HEK293T (cell line): ENCODE data around the gene SHLD1.

Experiments used
- FOXK2 ChIP-seq: fragments of 450-650 bp; IDR thresholded peaks from 2 replicates; pipeline ENCODE4 v1.6.1; 2016; ENCODE audit warnings: mild to moderate bottlenecking
- FOXM1 ChIP-seq: fragments of 450-650 bp; IDR thresholded peaks from 2 replicates; pipeline ENCODE4 v1.6.1; 2017; ENCODE audit warnings: mild to moderate bottlenecking, borderline replicate concordance
- HDGF ChIP-seq: fragments of 450-650 bp; IDR thresholded peaks from 2 replicates; pipeline ENCODE4 v1.6.1; 2017; ENCODE audit warnings: antibody characterized with exemption, borderline replicate concordance
- LEF1 ChIP-seq: fragments of 450-650 bp; IDR thresholded peaks from 2 replicates; pipeline ENCODE4 v1.6.1; 2017; ENCODE audit warnings: mild to moderate bottlenecking, borderline replicate concordance
- NFRKB ChIP-seq: fragments of 450-650 bp; IDR thresholded peaks from 2 replicates; pipeline ENCODE4 v1.6.1; 2016; ENCODE audit warnings: mild to moderate bottlenecking, moderate library complexity
- SP1 ChIP-seq: fragments of 450-650 bp; IDR thresholded peaks from 2 replicates; pipeline ENCODE4 v1.6.1; 2017
- SUZ12 ChIP-seq: fragments of 450-650 bp; IDR thresholded peaks from 2 replicates; pipeline ENCODE4 v1.6.1; 2016; ENCODE audit warnings: mild to moderate bottlenecking
- TARDBP ChIP-seq: fragments of 450-650 bp; IDR thresholded peaks from 2 replicates; pipeline ENCODE4 v1.6.1; 2016
- ZNF384 ChIP-seq: fragments of 450-650 bp; IDR thresholded peaks from 2 replicates; pipeline ENCODE4 v1.6.1; 2016
- TF ChIP-seq, protein P1 (sequence below): fragments of 450-650 bp; IDR thresholded peaks from 2 replicates; pipeline ENCODE4 v1.6.1; 2016

- no peak for TF ChIP-seq TARDBP
- no peak for TF ChIP-seq SP1
- TF ChIP-seq NFRKB, result no peak
- no peak for TF ChIP-seq SUZ12
- TF ChIP-seq LEF1, result no peak
- TF ChIP-seq, protein P1, sequence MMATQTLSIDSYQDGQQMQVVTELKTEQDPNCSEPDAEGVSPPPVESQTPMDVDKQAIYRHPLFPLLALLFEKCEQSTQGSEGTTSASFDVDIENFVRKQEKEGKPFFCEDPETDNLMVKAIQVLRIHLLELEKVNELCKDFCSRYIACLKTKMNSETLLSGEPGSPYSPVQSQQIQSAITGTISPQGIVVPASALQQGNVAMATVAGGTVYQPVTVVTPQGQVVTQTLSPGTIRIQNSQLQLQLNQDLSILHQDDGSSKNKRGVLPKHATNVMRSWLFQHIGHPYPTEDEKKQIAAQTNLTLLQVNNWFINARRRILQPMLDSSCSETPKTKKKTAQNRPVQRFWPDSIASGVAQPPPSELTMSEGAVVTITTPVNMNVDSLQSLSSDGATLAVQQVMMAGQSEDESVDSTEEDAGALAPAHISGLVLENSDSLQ, result peak; percentile 34; the same call in 1 of the 2 replicates
- TF ChIP-seq ZNF384, result no peak
- no peak for TF ChIP-seq HDGF
- TF ChIP-seq FOXM1, result no peak
- no peak for TF ChIP-seq FOXK2
Measured at GRCh38 chr20:5844063-5844681, 94.0 kb downstream of the SHLD1 start.
